ENCODE measurements around the gene PCDHB10. TPM values are rescaled to one million over a fixed set of nuclear protein-coding genes. Genes with fewer than 3 reads are reported as not detected.
"Not testable (repeated sequence)": the region's sequence is repeated elsewhere in the genome, so short reads cannot be mapped to it uniquely, and the experiment has no call there.

Gene PCDHB10
- total and polyA plus RNA-seq, 10 donors: 0.09 to 2.7 (median 0.87) TPM

DNA sequence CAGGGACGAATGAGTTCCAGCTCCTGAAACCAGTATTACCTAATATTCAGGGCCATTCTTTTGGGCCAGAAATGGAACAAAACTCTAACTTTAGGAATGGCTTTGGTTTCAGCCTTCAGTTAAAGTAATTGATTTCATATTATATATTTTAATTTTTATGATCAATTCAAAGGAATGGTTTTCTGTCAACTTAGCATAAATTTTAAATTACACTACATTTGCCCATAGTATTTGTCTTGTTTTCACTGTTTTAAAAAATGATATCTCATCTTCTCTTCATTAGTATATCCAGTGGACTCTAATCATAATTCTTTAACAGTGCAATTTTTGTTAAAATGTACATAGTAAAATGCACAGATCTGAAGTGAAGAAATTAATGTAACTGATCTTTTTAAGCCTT lies 11.8 kb upstream of the PCDHB10 start:
- H3K27me3 ChIP-seq (replicated peaks in 1 of 7): peaks cover 0 to 90% (median 11%) of the 10 kb centered on the region in 7 donors
- peaks cover 0 to 77% (median 60%) of the 10 kb centered on the region in 8 donors for H3K9me3 ChIP-seq

DNA sequence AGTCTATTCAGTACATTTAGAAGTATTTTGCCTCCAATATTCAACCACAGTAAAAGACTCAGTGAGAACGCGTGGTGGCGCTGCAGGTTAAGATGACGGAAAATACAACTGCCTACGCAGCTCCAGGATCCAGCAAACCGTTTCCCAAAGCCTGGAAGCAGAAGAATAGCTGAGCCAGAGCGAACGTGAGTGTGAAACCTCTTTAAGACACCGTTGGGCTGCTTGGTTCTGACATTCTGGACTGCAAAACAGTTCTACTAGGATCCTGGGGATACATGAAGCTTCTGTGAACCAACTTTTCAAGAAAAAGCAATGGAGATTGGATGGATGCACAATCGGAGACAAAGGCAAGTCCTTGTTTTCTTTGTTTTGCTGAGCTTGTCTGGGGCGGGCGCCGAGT lies 9.9 kb upstream of the PCDHB10 start, which contains the start of gene PCDHB16:
TSS of gene PCDHB16 (plus strand) at position 140 of the 400 bp plus-strand sequence. CDS start at position 313, 173 bp downstream.
- Histone ChIP-seq H3K9me3 (peaks cover 0 to 73% (median 55%) of the 10 kb centered on the region in 8 donors), H3K27me3 (replicated peaks in 1 of 7) (peaks cover 0 to 82% (median 11%) of the 10 kb centered on the region in 7 donors), H3K4me3 (peak within 1 kb of the TSS in 3 of 8 donors; percentile 1 to 44 (median 26)), H3K27ac (no peak within 1 kb of the TSS), H3K4me1 (no peaks in the 10 kb centered on the region), H3K36me3 (no peaks in the 10 kb centered on the region)
- no peak for DNase-seq
- intact Hi-C loops (cut with DNase I; ENCODE audit: low total_unique reads): no loop called here
- 16 to 19% (median 17%) methylated on average over 13 of the region's 13 CpGs for WGBS, 5 donors
- TF ChIP-seq POLR2AphosphoS5 (IDR thresholded peaks at IDR 0.05): no peak
- no peak for TF ChIP-seq POLR2A (IDR thresholded peaks at IDR 0.05)
- TF ChIP-seq, protein P1, sequence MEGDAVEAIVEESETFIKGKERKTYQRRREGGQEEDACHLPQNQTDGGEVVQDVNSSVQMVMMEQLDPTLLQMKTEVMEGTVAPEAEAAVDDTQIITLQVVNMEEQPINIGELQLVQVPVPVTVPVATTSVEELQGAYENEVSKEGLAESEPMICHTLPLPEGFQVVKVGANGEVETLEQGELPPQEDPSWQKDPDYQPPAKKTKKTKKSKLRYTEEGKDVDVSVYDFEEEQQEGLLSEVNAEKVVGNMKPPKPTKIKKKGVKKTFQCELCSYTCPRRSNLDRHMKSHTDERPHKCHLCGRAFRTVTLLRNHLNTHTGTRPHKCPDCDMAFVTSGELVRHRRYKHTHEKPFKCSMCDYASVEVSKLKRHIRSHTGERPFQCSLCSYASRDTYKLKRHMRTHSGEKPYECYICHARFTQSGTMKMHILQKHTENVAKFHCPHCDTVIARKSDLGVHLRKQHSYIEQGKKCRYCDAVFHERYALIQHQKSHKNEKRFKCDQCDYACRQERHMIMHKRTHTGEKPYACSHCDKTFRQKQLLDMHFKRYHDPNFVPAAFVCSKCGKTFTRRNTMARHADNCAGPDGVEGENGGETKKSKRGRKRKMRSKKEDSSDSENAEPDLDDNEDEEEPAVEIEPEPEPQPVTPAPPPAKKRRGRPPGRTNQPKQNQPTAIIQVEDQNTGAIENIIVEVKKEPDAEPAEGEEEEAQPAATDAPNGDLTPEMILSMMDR (IDR thresholded peaks at IDR 0.05 in 8 of 11, conservative IDR thresholded peaks at IDR 0.05 in 3 of 11): no peak

More for the DNA sequence above, 11.8 kb upstream of the PCDHB10 start:
- DNase-seq: no peak
- no peak for TF ChIP-seq POLR2A (IDR thresholded peaks at IDR 0.05)
- no peak for TF ChIP-seq POLR2AphosphoS5 (IDR thresholded peaks at IDR 0.05)
- TF ChIP-seq, protein P1 (IDR thresholded peaks at IDR 0.05 in 8 of 11, conservative IDR thresholded peaks at IDR 0.05 in 3 of 11): no peak
- intact Hi-C loops (cut with DNase I; ENCODE audit: low total_unique reads): no loop called here
- no peaks in the 10 kb centered on the region for H3K4me1 ChIP-seq
- no peak overlapping the region for H3K4me3 ChIP-seq
- H3K27ac ChIP-seq: no peak overlapping the region
- no peaks in the 10 kb centered on the region for H3K36me3 ChIP-seq
- WGBS, 5 donors: 36 to 80% (median 43%) methylated on average over 1 of the region's 1 CpG

DNA sequence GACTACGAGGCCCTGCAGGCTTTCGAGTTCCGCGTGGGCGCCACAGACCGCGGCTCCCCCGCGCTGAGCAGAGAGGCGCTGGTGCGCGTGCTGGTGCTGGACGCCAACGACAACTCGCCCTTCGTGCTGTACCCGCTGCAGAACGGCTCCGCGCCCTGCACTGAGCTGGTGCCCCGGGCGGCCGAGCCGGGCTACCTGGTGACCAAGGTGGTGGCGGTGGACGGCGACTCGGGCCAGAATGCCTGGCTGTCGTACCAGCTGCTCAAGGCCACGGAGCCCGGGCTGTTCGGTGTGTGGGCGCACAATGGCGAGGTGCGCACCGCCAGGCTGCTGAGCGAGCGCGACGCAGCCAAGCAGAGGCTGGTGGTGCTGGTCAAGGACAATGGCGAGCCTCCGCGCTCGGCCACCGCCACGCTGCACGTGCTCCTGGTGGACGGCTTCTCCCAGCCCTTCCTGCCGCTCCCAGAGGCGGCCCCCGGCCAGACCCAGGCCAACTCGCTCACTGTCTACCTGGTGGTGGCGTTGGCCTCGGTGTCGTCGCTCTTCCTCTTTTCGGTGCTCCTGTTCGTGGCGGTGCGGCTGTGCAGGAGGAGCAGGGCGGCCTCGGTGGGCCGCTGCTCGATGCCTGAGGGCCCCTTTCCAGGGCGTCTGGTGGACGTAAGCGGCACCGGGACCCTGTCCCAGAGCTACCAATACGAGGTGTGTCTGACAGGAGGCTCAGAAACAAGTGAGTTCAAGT lies 7.9 kb upstream of the PCDHB10 start:
- H3K4me1 ChIP-seq; intact Hi-C loops (cut with DNase I; ENCODE audit: low total_unique reads); DNase-seq; H3K4me3 ChIP-seq; H3K27ac ChIP-seq; H3K36me3 ChIP-seq: not testable (repeated sequence)
- H3K27me3 ChIP-seq (replicated peaks in 1 of 7): peaks cover 0 to 80% (median 8%) of the 10 kb centered on the region in 7 donors
- 24 to 46% (median 36%) methylated on average over 9 to 58 of the region's 69 CpGs for WGBS, 5 donors
- peaks cover 0 to 73% (median 55%) of the 10 kb centered on the region in 8 donors for H3K9me3 ChIP-seq

DNA sequence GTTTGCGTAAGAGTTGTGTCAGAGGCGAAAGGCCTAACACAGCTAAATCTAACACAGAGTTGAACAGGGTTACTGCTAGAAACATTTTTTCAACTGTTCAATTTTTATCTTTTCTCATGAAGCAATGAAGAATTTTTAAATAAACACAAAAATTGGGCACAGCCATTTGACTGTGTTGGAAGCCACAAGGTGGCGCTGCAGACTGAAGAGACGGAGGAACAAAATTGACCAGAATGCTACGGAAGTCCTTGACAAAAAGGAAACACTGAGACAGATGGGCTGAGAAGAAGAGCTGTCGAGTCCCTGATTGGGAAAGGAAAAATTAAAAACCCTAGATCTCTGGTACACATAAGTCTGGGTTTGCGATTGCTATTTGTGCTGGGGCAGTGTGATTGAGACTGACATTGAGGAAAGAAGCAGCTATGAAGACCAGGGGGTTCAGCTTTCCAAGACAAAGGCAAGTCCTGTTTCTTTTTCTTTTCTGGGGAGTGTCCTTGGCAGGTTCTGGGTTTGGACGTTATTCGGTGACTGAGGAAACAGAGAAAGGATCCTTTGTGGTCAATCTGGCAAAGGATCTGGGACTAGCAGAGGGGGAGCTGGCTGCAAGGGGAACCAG lies 5.1 kb upstream of the PCDHB10 start, which contains the start of gene PCDHB9:
TSS of gene PCDHB9 (plus strand) at position 265 of the 616 bp plus-strand sequence. CDS start at position 423, 158 bp downstream.
- TF ChIP-seq, protein P1 (IDR thresholded peaks at IDR 0.05 in 8 of 11, conservative IDR thresholded peaks at IDR 0.05 in 3 of 11): peak in 6 of 11 experiments; percentile 16 to 50 (median 37)
- TF ChIP-seq POLR2A (IDR thresholded peaks at IDR 0.05): no peak
- 16 to 21% (median 21%) methylated on average over 9 of the region's 9 CpGs for WGBS, 5 donors
- Histone ChIP-seq H3K36me3 (no peaks in the 10 kb centered on the region), H3K27ac (no peak within 1 kb of the TSS), H3K27me3 (replicated peaks in 1 of 7) (peaks cover 0 to 85% (median 0%) of the 10 kb centered on the region in 7 donors), H3K4me1 (no peaks in the 10 kb centered on the region), H3K4me3 (peak within 1 kb of the TSS in 1 of 8 donors; percentile 45), H3K9me3 (peaks cover 0 to 85% (median 64%) of the 10 kb centered on the region in 8 donors)
- intact Hi-C loops (cut with DNase I; ENCODE audit: low total_unique reads): no loop called here
- no peak for DNase-seq

DNA sequence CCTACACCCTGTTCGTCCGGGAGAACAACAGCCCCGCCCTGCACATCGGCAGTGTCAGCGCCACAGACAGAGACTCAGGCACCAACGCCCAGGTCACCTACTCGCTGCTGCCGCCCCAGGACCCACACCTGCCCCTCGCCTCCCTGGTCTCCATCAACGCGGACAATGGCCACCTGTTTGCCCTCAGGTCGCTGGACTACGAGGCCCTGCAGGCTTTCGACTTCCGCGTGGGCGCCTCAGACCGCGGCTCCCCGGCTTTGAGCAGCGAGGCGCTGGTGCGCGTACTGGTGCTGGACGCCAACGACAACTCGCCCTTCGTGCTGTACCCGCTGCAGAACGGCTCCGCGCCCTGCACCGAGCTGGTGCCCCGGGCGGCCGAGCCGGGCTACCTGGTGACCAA lies 3.5 kb upstream of the PCDHB10 start:
- 33 to 43% (median 36%) methylated on average over 10 to 34 of the region's 37 CpGs; no CpG with 5 or more reads in 1 of the 5 donors for WGBS, 5 donors
- H3K27ac ChIP-seq; H3K36me3 ChIP-seq; H3K4me3 ChIP-seq; DNase-seq; H3K4me1 ChIP-seq; intact Hi-C loops (cut with DNase I; ENCODE audit: low total_unique reads): not testable (repeated sequence)
- peaks cover 0 to 83% (median 58%) of the 10 kb centered on the region in 8 donors for H3K9me3 ChIP-seq
- H3K27me3 ChIP-seq (replicated peaks in 1 of 7): peaks cover 0 to 80% (median 0%) of the 10 kb centered on the region in 7 donors

DNA sequence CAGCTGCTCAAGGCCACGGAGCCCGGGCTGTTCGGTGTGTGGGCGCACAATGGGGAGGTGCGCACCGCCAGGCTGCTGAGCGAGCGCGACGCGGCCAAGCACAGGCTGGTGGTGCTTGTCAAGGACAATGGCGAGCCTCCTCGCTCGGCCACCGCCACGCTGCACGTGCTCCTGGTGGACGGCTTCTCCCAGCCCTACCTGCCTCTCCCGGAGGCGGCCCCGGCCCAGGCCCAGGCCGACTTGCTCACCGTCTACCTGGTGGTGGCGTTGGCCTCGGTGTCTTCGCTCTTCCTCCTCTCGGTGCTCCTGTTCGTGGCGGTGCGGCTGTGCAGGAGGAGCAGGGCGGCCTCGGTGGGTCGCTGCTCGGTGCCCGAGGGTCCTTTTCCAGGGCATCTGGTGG lies 3.0 kb upstream of the PCDHB10 start:
- intact Hi-C loops (cut with DNase I; ENCODE audit: low total_unique reads); H3K27ac ChIP-seq; DNase-seq; H3K36me3 ChIP-seq; H3K4me3 ChIP-seq; H3K4me1 ChIP-seq: not testable (repeated sequence)
- Histone ChIP-seq H3K27me3 (replicated peaks in 1 of 7) (peaks cover 0 to 78% (median 0%) of the 10 kb centered on the region in 7 donors), H3K9me3 (peaks cover 0 to 83% (median 57%) of the 10 kb centered on the region in 8 donors)
- WGBS, 5 donors: 26 to 40% (median 36%) methylated on average over 7 to 32 of the region's 35 CpGs

DNA sequence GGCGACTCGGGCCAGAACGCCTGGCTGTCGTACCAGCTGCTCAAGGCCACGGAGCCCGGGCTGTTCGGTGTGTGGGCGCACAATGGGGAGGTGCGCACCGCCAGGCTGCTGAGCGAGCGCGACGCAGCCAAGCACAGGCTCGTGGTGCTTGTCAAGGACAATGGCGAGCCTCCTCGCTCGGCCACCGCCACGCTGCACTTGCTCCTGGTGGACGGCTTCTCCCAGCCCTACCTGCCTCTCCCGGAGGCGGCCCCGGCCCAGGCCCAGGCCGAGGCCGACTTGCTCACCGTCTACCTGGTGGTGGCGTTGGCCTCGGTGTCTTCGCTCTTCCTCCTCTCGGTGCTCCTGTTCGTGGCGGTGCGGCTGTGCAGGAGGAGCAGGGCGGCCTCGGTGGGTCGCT lies 2.2 kb downstream of the PCDHB10 start:
- intact Hi-C loops (cut with DNase I; ENCODE audit: low total_unique reads); DNase-seq; H3K27ac ChIP-seq; H3K4me1 ChIP-seq; H3K4me3 ChIP-seq; H3K36me3 ChIP-seq: not testable (repeated sequence)
- peaks cover 0 to 94% (median 78%) of the 10 kb centered on the region in 8 donors for H3K9me3 ChIP-seq
- WGBS, 5 donors: 30 to 46% (median 33%) methylated on average over 3 to 33 of the region's 37 CpGs
- H3K27me3 ChIP-seq (replicated peaks in 1 of 7): peaks cover 0 to 61% (median 0%) of the 10 kb centered on the region in 7 donors
